Mesenchymal stem cell (in vitro differentiated cells and primary cell): ENCODE measurements around the gene ZMYND12.
A peak's percentile ranks its signal among the peaks of the same experiment; 100 is the strongest.

ENCODE experiments used
- DNase-seq: peaks from one replicate; pipeline ENCODE4 v3.0.0-alpha.2; 2013
- H2AFZ ChIP-seq: one replicate; pipeline ENCODE4 v1.6.1; 2013; ENCODE audit warnings: low read depth, mild to moderate bottlenecking, control low read depth, inconsistent platforms, low read length, moderate library complexity
- H2AK5ac ChIP-seq: 2 replicates; pipeline ENCODE4 v1.6.1; 2013; ENCODE audit warnings: low read length, moderate library complexity, mild to moderate bottlenecking, inconsistent platforms; ENCODE audit not compliant: severe bottlenecking
- H2BK120ac ChIP-seq: one replicate; pipeline ENCODE4 v1.6.1; 2013; ENCODE audit warnings: low read depth, mild to moderate bottlenecking, inconsistent platforms, low read length, moderate library complexity
- H2BK12ac ChIP-seq, 2 experiments: one replicate each; pipeline ENCODE4 v1.6.1; 2013; ENCODE audit warnings: inconsistent platforms in 2 of 2, low read length in 2 of 2, mild to moderate bottlenecking in 2 of 2, moderate library complexity in 2 of 2, control low read depth in 1 of 2
- H2BK15ac ChIP-seq: one replicate; pipeline ENCODE4 v1.6.1; 2013; ENCODE audit warnings: mild to moderate bottlenecking, low read depth, inconsistent platforms; ENCODE audit not compliant: poor library complexity, severe bottlenecking
- H2BK5ac ChIP-seq: 2 replicates; pipeline ENCODE4 v1.6.1; 2013; ENCODE audit warnings: low read depth, mild to moderate bottlenecking, low read length, control low read depth, inconsistent platforms; ENCODE audit not compliant: poor library complexity, severe bottlenecking
- H3K14ac ChIP-seq, 2 experiments: one replicate each; pipeline ENCODE4 v1.6.1; 2013; ENCODE audit warnings: inconsistent platforms in 2 of 2, low read length in 2 of 2, control low read depth in 1 of 2, mild to moderate bottlenecking in 1 of 2, moderate library complexity in 1 of 2
- H3K18ac ChIP-seq, 2 experiments: one replicate each; pipeline ENCODE4 v1.6.1; 2013; ENCODE audit warnings: inconsistent platforms in 2 of 2, low read length in 2 of 2, control low read depth in 1 of 2, low read depth in 1 of 2, mild to moderate bottlenecking in 1 of 2
- H3K23ac ChIP-seq, 2 experiments: one replicate each; pipeline ENCODE4 v1.6.1; 2013; ENCODE audit warnings: inconsistent platforms in 2 of 2, low read length in 2 of 2, mild to moderate bottlenecking in 2 of 2, moderate library complexity in 2 of 2, control low read depth in 1 of 2
- H3K27ac ChIP-seq: 2 replicates; pipeline ENCODE4 v1.5.1; 2013; ENCODE audit warnings: mild to moderate bottlenecking, moderate library complexity, low read length, control low read depth, inconsistent platforms; ENCODE audit not compliant: poor library complexity, severe bottlenecking
- H3K27me3 ChIP-seq, 2 experiments: 2 replicates each; pipeline versions ENCODE4 v1.6.1 to v1.7.0; 2013; ENCODE audit warnings: low read length in 2 of 2, mild to moderate bottlenecking in 2 of 2, moderate library complexity in 2 of 2, control low read depth in 1 of 2, inconsistent platforms in 1 of 2; ENCODE audit not compliant: control insufficient read depth in 1 of 2, insufficient read depth in 1 of 2
- H3K36me3 ChIP-seq, 2 experiments: 2 replicates each; pipeline versions ENCODE4 v1.6.1 to v1.7.0; 2013; ENCODE audit warnings: low read length in 2 of 2, control low read depth in 1 of 2, inconsistent platforms in 1 of 2, low read depth in 1 of 2, mild to moderate bottlenecking in 1 of 2; ENCODE audit not compliant: insufficient read depth in 2 of 2, control insufficient read depth in 1 of 2
- H3K4ac ChIP-seq, 2 experiments: one replicate each; pipeline ENCODE4 v1.6.1; 2013; ENCODE audit warnings: inconsistent platforms in 2 of 2, low read length in 2 of 2, mild to moderate bottlenecking in 2 of 2, moderate library complexity in 2 of 2, control low read depth in 1 of 2, low read depth in 1 of 2
- H3K4me1 ChIP-seq: 2 replicates; pipeline ENCODE4 v1.6.1; 2013; ENCODE audit warnings: low read depth, low read length, control low read depth; ENCODE audit not compliant: control insufficient read depth, insufficient read depth
- H3K4me2 ChIP-seq: 2 replicates; pipeline ENCODE4 v1.6.1; 2013; ENCODE audit warnings: low read length, mild to moderate bottlenecking, inconsistent platforms; ENCODE audit not compliant: poor library complexity, severe bottlenecking
- H3K4me3 ChIP-seq, 2 experiments: 2 replicates each; pipeline versions ENCODE4 v1.5.1 to v1.7.0; 2013; ENCODE audit warnings: low read length in 2 of 2, mild to moderate bottlenecking in 2 of 2, control low read depth in 1 of 2, low read depth in 1 of 2; ENCODE audit not compliant: insufficient read depth in 1 of 2
- H3K79me1 ChIP-seq: replicated peaks from 2 replicates; pipeline ENCODE4 v1.6.1; 2013; ENCODE audit warnings: mild to moderate bottlenecking, control low read depth, low read length, inconsistent platforms; ENCODE audit not compliant: poor library complexity, severe bottlenecking
- H3K9ac ChIP-seq: 2 replicates; pipeline ENCODE4 v1.7.0; 2013; ENCODE audit warnings: mild to moderate bottlenecking, low read length, moderate library complexity
- H3K9me3 ChIP-seq: 2 replicates; pipeline ENCODE4 v1.7.0; 2013; ENCODE audit warnings: mild to moderate bottlenecking, low read length; ENCODE audit not compliant: control insufficient read depth
- H4K8ac ChIP-seq: one replicate; pipeline ENCODE4 v1.6.1; 2013; ENCODE audit warnings: inconsistent platforms, mild to moderate bottlenecking, low read length, moderate library complexity
- H4K91ac ChIP-seq: one replicate; pipeline ENCODE4 v1.6.1; 2013; ENCODE audit warnings: mild to moderate bottlenecking, low read length, inconsistent platforms
- WGBS: methylation state at CpG from one replicate; pipeline ENCODE4 v1.1.7; 2013; ENCODE audit warnings: mixed read lengths; 5-methylcytosine and 5-hydroxymethylcytosine counted together

ZMYND12 gene

GRCh38 chr1:42430286-42431135, 25.3 kb downstream of the ZMYND12 start:
- Histone ChIP-seq H3K4me2 (no peak overlapping the region), H4K91ac (no peak overlapping the region), H3K23ac (no peak overlapping the region), H3K79me1 (no peaks in the 10 kb centered on the region), H3K4me3 (no peak overlapping the region), H2AFZ (no peak overlapping the region), H3K27me3 (no peaks in the 10 kb centered on the region), H4K8ac (no peak overlapping the region), H2AK5ac (no peak overlapping the region), H3K27ac (no peak overlapping the region), H2BK15ac (no peak overlapping the region), H3K4ac (no peak overlapping the region), H2BK12ac (no peak overlapping the region), H3K14ac (no peak overlapping the region), H2BK5ac (no peak overlapping the region), H3K9me3 (no peaks in the 10 kb centered on the region), H3K36me3 (no peaks in the 10 kb centered on the region), H3K9ac (peak overlapping the region; percentile 60), H2BK120ac (no peak overlapping the region), H3K4me1 (no peaks in the 10 kb centered on the region), H3K18ac (no peak overlapping the region)
- WGBS, result 88% methylated on average over 2 of the region's 3 CpGs
- no peak for DNase-seq

GRCh38 chr1:42429603-42430002, 26.2 kb downstream of the ZMYND12 start:
- Histone ChIP-seq H3K9me3 (no peaks in the 10 kb centered on the region), H3K27ac (no peak overlapping the region), H3K4me3 (no peak overlapping the region), H3K27me3 (no peaks in the 10 kb centered on the region), H3K36me3 (no peaks in the 10 kb centered on the region), H3K79me1 (no peaks in the 10 kb centered on the region), H2AK5ac (no peak overlapping the region), H2AFZ (no peak overlapping the region), H3K14ac (no peak overlapping the region), H3K9ac (peak overlapping the region; percentile 60), H3K4me1 (peaks cover under 1% of the 10 kb centered on the region), H2BK15ac (no peak overlapping the region), H4K91ac (no peak overlapping the region), H3K18ac (no peak overlapping the region), H2BK120ac (no peak overlapping the region), H3K4me2 (no peak overlapping the region), H3K4ac (no peak overlapping the region), H2BK12ac (no peak overlapping the region), H2BK5ac (no peak overlapping the region), H3K23ac (no peak overlapping the region), H4K8ac (no peak overlapping the region)
- WGBS, result 97% methylated on average over 1 of the region's 1 CpG
- DNase-seq, result no peak

- H4K91ac ChIP-seq, result no peak overlapping the region
- H2AFZ ChIP-seq, result no peak overlapping the region
- no peaks in the 10 kb centered on the region for H3K36me3 ChIP-seq
- H3K4me1 ChIP-seq, result peaks cover 3% of the 10 kb centered on the region
- H3K27ac ChIP-seq, result no peak overlapping the region
- no peaks in the 10 kb centered on the region for H3K9me3 ChIP-seq
- no peak overlapping the region for H2BK12ac ChIP-seq
- H3K9ac ChIP-seq, result no peak overlapping the region
- no peak for DNase-seq
- no peak overlapping the region for H2BK120ac ChIP-seq
- no peaks in the 10 kb centered on the region for H3K79me1 ChIP-seq
- no peak overlapping the region for H2BK15ac ChIP-seq
- WGBS, result 44% methylated on average over 2 of the region's 4 CpGs
- no peak overlapping the region for H3K23ac ChIP-seq
- no peak overlapping the region for H4K8ac ChIP-seq
- H3K4me3 ChIP-seq, result peak overlapping the region in 1 of 2 experiments; percentile 6
- no peak overlapping the region for H3K4ac ChIP-seq
- no peak overlapping the region for H3K4me2 ChIP-seq
- peaks cover 0 to 11% of the 10 kb centered on the region in 2 experiments for H3K27me3 ChIP-seq
- no peak overlapping the region for H2BK5ac ChIP-seq
- H3K14ac ChIP-seq, result no peak overlapping the region
- H2AK5ac ChIP-seq, result no peak overlapping the region
- H3K18ac ChIP-seq, result no peak overlapping the region
Observed at GRCh38 chr1:42427240-42427639, 28.6 kb downstream of the ZMYND12 start.

GRCh38 chr1:42424201-42424600, 31.6 kb downstream of the ZMYND12 start:
- Histone ChIP-seq H2AK5ac (no peak overlapping the region), H2AFZ (no peak overlapping the region), H3K4me3 (no peak overlapping the region), H3K14ac (no peak overlapping the region), H4K8ac (no peak overlapping the region), H3K18ac (no peak overlapping the region), H3K79me1 (no peaks in the 10 kb centered on the region), H3K4me1 (peaks cover 9% of the 10 kb centered on the region), H2BK15ac (no peak overlapping the region), H3K27ac (no peak overlapping the region), H3K36me3 (no peaks in the 10 kb centered on the region), H3K9me3 (no peaks in the 10 kb centered on the region), H2BK5ac (no peak overlapping the region), H4K91ac (no peak overlapping the region), H3K23ac (no peak overlapping the region), H2BK120ac (no peak overlapping the region), H3K9ac (no peak overlapping the region), H3K4me2 (no peak overlapping the region), H3K4ac (no peak overlapping the region), H3K27me3 (peaks cover 0 to 21% of the 10 kb centered on the region in 2 experiments), H2BK12ac (no peak overlapping the region)
- DNase-seq, result no peak
- 100% methylated on average over 3 of the region's 4 CpGs for WGBS
